GM21529 (cell line): ENCODE results near the gene DPEP1.

Experiments used
- ATAC-seq: cut with Tn5 transposase; IDR thresholded peaks from one replicate; pipeline ENCODE4 v1.9.1; 2021; ENCODE audit not compliant: unreplicated experiment

DPEP1 gene

DNA sequence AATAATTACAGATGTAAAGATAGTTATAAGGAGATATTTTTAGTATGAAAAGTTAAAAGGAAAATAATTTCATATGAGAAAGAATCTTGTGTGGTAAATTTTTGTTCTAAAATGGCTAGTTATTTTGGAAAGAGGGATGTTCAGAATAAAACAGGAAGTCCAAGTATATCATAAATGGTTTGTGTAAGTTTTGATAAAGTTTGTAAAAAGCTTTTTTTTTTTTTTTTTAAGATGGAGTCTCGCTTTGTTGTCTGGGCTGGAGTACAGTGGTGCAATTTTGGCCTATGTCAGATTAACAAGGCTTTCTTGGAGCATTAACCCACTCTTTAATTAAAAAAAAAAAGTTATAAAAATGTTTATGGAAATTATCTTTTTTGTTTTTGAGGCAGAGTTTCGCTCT lies 64.8 kb downstream of the DPEP1 start:
- no peak for ATAC-seq

DNA sequence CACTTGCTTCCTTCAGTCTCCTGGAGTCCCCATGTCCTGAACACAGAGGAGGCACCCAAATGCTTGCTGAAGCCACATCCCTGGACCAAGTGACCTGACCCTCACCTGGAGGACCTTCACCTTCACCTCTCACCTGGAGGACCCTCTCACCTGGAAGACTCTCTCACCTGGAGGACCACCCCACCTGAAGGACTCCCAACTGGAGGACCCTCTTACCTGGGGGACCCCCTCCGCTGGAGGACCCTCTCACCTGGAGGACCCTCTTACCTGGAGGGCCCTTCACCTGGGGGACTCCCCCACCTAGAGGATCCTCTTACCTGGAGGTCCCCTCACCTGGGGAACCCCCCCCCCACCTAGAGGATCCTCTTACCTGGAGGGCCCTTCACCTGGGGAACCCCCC lies 72.5 kb downstream of the DPEP1 start:
- ATAC-seq: no peak

DNA sequence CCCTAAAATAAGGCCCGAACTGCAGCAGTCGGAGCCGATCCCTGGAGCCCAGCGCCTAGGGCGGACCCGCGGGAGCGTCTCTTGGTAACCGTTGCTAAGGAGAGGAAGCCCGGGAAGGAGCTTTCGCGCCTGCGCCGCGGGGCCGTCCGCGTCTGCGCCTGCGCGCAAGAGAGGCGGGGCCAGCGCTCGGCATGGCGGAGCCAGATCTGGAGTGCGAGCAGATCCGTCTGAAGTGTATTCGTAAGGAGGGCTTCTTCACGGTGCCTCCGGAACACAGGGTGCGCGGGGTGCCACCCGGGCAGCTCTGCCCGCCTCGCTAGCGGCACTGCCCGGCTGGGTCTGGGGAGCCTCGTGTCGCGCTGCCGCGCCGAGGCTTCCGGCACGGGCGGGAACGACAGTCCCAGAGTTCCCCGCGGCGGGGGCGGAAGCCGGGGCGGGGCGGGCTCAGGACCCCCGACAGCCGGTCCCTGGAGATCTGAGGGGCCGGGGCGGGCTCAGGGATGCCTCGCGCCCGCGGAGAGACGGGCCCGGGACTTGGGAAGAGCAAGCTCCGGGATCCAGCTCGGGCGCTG lies 73.2 kb downstream of the DPEP1 start, which contains the start of gene CDK10:
TSS of gene CDK10 (plus strand) at position 170 of the 572 bp plus-strand sequence. CDS start at position 192, 22 bp downstream.
- peak; percentile 77 for ATAC-seq

- peak; percentile 37 for ATAC-seq
Measured at GRCh38 chr16:89687092-89687940, 73.9 kb downstream of the DPEP1 start.
